GM10266 (cell line): Measurements from ENCODE around the gene PHF1.

Experiments
- DNase-seq: peaks from one replicate; pipeline ENCODE4 v3.0.0; 2012; ENCODE audit errors: extremely low spot score
- CTCF ChIP-seq: IDR thresholded peaks from 2 replicates; pipeline ENCODE4 v1.5.1; 2012; ENCODE audit warnings: mild to moderate bottlenecking, low read depth; ENCODE audit not compliant: control insufficient read depth, insufficient read depth; ENCODE audit errors: missing control alignments

PHF1 gene

GRCh38 chr6:33413241-33414120 is 2.7 kb downstream of the PHF1 start:
- no peak for TF ChIP-seq CTCF
- DNase-seq: no peak

- DNase-seq: no peak
- TF ChIP-seq CTCF: peak; percentile 39
Measured at GRCh38 chr6:33414592-33415271, 3.9 kb downstream of the PHF1 start.

- no peak for DNase-seq
- no peak for TF ChIP-seq CTCF
Measured at GRCh38 chr6:33415831-33416230, 5.0 kb downstream of the PHF1 start.

GRCh38 chr6:33416386-33417127 is 5.7 kb downstream of the PHF1 start:
- peak; percentile 52 for DNase-seq
- TF ChIP-seq CTCF: no peak

- no peak for TF ChIP-seq CTCF
- no peak for DNase-seq
Measured at GRCh38 chr6:33417128-33417902, 6.5 kb downstream of the PHF1 start.

- peak; percentile 93 for DNase-seq
Measured at GRCh38 chr6:33417903-33418689, 7.3 kb downstream of the PHF1 start, which contains the start of gene CUTA. CUTA (minus strand) TSS chr6:33418107; CDS start chr6:33418000, 107 bp downstream.

More at GRCh38 chr6:33417903-33418689, 7.3 kb downstream of the PHF1 start, which contains the start of gene CUTA:
- TF ChIP-seq CTCF: peak; percentile 54
